Measurements from ENCODE around the gene MCF2L. TPM values are rescaled to one million over a fixed set of nuclear protein-coding genes. Genes with fewer than 3 reads are reported as not detected.

The MCF2L gene
- total and polyA plus RNA-seq, 5 donors: 18.0 to 47.5 (median 33.2) TPM

DNA sequence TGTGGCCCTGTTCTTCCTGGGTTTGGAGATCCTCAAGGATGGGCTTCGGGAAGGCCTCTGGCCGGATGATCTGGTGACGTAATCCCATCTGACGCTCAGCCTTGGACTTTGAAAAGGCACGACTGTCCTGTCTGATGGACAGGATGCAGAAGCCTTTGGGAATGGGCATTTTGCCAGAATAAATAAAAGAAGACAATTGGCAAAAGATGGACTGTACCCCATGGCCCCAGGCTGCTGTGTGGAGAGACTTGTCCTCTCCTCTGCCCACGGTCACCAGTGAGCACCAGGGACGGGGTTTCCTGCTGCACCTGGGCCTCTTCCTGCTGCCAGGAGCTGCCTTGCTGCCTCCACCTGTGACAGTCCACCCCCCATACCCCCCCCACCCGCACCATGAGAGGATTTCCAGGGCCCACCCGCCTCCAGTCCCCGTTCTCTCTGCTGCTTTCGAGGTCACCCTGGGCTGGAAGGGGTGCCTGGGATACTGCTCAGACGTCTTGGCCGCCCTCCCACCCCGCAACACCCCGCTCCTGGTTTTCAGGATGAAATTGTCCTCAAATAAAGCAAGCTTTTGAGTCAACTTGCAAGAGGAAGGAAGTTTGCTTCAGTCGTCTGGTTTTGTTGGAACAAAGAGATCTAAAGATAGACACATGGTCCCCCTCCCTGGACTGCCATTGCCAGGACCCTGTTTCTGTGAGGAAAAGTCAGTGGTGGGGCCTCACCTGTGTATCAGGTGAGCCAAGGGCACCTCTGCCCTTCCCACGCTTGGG lies 40.9 kb downstream of the MCF2L start:
- Histone ChIP-seq H3K27me3 (ENCODE audit: control insufficient read depth, insufficient read depth) (no peaks in the 10 kb centered on the region), H3K27ac (ENCODE audit: low read length) (no peak overlapping the region), H3K4me1 (ENCODE audit: control insufficient read depth, insufficient read depth, low read length) (no peaks in the 10 kb centered on the region), H3K9me3 (ENCODE audit: control insufficient read depth, low read length) (no peaks in the 10 kb centered on the region), H3K4me3 (ENCODE audit: low read length) (no peak overlapping the region)
- intact Hi-C loops (cut with DNase I): loop anchor here in 2 of 4 donors (10.0 kb wide), 1 partner anchor 65 kb away; no protein-coding TSS in a partner anchor
- no peak for DNase-seq
- 39% methylated on average over 17 of the region's 17 CpGs for WGBS
- peak; percentile 18 to 64 for ATAC-seq

DNA sequence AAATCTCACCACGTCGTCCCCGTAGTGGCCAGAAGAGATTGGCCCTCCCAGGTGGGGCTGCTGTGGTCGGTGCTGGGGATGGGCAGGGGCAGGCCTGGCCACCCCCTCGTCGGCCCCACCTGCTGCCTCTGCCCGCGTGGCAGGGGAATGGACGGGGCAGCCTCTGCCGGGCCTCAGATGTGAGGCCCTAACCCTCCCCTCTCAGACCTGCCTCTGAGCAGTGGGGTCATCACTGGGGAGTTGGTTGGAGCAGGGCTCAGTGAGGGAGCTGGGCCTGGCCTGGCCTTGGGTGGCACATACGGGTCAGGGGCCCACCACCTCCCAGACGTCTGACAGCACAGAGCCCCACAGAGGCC lies 41.5 kb downstream of the MCF2L start:
- no peak for DNase-seq
- H3K9me3 ChIP-seq (ENCODE audit: control insufficient read depth, low read length): no peaks in the 10 kb centered on the region
- 67% methylated on average over 12 of the region's 12 CpGs for WGBS
- no peaks in the 10 kb centered on the region for H3K27me3 ChIP-seq (ENCODE audit: control insufficient read depth, insufficient read depth)
- intact Hi-C loops (cut with DNase I): no loop called here
- H3K4me1 ChIP-seq (ENCODE audit: control insufficient read depth, insufficient read depth, low read length): no peaks in the 10 kb centered on the region
- H3K4me3 ChIP-seq (ENCODE audit: low read length): no peak overlapping the region
- ATAC-seq: peak in 1 of 2 donors; percentile 17
- H3K27ac ChIP-seq (ENCODE audit: low read length): no peak overlapping the region

DNA sequence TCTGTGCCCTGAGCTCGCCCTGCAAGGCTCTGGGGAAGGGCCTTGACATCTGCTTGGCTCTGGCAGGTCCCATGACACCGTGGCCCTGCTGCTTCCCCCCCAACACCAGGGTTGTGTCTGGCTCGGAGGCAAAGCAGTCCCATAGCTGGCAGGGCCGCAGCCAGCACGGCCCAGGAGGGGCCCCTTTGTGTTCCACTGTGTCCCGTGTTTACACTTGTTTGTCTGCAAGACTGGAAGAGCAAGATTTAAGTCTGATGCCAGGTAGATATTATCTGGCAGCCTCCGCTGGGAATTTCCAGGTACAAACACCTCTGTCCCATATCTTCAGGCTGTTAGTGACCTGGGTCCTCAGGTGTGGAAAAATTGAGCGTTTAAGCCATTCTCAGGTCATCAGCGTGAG lies 44.3 kb downstream of the MCF2L start:
- WGBS: 85% methylated on average over 9 of the region's 9 CpGs
- Histone ChIP-seq H3K27me3 (ENCODE audit: control insufficient read depth, insufficient read depth) (no peaks in the 10 kb centered on the region), H3K27ac (ENCODE audit: low read length) (no peak overlapping the region), H3K4me1 (ENCODE audit: control insufficient read depth, insufficient read depth, low read length) (no peaks in the 10 kb centered on the region), H3K4me3 (ENCODE audit: low read length) (no peak overlapping the region), H3K9me3 (ENCODE audit: control insufficient read depth, low read length) (no peaks in the 10 kb centered on the region)
- intact Hi-C loops (cut with DNase I): no loop called here
- ATAC-seq: no peak
- peak in 2 of 3 donors; percentile 4 to 5 for DNase-seq

DNA sequence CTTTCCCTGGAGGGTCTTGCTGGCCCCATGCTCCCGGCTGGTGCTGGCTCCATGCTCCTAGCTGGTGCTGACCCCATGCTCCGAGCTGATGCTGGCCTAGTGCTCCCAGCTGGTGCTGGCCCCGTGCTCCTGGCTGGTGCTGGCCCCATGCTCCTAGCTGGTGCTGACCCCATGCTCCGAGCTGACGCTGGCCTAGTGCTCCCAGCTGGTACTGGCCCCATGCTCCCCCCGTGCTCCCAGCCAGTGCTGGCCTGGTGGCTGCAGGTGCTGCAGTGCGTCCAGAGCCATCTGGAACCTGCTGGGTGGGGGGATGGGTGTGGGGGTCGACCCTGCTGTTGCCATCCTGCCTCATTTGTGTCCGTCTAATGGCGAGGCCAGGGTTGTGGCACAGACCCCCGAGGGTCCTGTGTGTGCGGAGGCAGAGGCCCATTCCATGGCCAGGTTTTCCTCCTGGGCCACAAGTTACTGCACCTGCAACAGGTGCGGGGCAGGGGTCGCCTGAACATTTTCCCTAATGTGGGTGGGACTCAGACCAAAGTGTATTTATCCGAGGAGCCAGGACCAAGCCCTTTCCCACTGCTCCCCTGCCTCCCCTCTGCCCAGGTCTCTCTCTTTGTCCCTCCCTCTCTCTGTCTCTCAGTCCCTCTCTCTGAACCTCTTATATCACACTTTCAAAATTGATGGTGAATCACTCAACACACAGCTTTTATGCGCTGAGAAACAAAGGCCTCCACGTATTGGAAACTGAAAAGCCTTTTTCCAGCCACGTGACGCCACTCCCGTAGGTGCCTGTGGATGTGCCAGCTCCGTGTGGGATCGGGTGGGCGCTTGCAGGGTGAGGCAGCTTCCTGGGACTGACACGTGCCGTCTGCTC lies 45.1 kb downstream of the MCF2L start:
- ATAC-seq: no peak
- 85% methylated on average over 25 of the region's 25 CpGs for WGBS
- H3K27ac ChIP-seq (ENCODE audit: low read length): no peak overlapping the region

DNA sequence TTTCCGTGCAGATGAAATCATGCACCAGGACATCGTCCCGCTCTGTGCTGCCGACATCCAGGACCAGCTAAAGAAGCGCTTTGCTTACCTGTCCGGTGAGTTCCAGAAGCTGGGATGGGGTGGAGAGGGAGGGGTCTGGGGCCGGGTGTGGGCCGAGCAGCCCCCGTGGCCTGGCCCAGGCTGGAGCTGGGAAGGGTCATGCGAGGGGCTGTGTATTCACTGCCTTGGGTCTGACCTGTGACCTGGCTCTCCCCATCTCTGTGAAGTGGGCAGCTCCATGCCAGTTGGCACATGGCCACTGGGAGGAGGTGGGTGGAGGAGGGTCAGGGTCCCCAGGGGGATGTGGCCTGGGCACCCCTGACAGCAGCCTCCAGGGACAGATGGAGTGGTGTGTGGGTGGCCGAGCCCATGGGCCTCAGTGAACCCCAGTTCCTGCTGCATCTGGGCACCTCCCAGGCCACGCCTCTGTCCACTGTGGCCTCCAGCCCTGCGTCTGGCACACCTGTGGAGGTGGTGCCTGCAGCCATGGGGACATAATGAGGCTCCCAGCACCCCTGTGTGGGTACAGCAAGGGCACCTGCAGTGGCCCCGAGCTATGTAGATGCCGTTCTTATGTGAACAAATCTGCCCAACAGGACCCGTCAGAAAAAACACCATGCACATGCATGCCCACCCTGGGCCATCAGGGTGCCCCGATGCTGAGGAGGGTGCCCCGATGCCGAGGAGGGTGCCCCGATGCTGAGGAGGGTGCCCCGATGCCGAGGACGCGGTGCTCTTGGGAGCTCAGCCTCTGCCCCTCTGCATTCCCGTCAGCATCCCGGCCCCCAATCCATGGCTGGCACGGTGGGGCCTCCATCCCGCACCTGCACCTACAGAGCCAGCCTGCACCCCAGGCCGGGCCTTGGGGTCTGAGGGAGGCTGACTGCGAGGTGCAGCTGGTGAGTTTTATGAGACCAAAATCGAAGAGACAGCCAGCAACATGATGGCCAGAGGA lies 46.0 kb downstream of the MCF2L start:
- 87% methylated on average over 31 of the region's 31 CpGs for WGBS
- peak in 2 of 3 donors; percentile 34 to 50 for DNase-seq
- Histone ChIP-seq H3K4me1 (ENCODE audit: control insufficient read depth, insufficient read depth, low read length) (no peaks in the 10 kb centered on the region), H3K9me3 (ENCODE audit: control insufficient read depth, low read length) (no peaks in the 10 kb centered on the region), H3K4me3 (ENCODE audit: low read length) (no peak overlapping the region), H3K27ac (ENCODE audit: low read length) (no peak overlapping the region), H3K27me3 (ENCODE audit: control insufficient read depth, insufficient read depth) (no peaks in the 10 kb centered on the region)
- ATAC-seq: no peak
- intact Hi-C loops (cut with DNase I): no loop called here

More for the DNA sequence above, 45.1 kb downstream of the MCF2L start:
- DNase-seq: peak in 2 of 3 donors; percentile 18 to 50
- intact Hi-C loops (cut with DNase I): no loop called here
- Histone ChIP-seq H3K4me1 (ENCODE audit: control insufficient read depth, insufficient read depth, low read length) (no peaks in the 10 kb centered on the region), H3K4me3 (ENCODE audit: low read length) (no peak overlapping the region), H3K9me3 (ENCODE audit: control insufficient read depth, low read length) (no peaks in the 10 kb centered on the region), H3K27me3 (ENCODE audit: control insufficient read depth, insufficient read depth) (no peaks in the 10 kb centered on the region)

DNA sequence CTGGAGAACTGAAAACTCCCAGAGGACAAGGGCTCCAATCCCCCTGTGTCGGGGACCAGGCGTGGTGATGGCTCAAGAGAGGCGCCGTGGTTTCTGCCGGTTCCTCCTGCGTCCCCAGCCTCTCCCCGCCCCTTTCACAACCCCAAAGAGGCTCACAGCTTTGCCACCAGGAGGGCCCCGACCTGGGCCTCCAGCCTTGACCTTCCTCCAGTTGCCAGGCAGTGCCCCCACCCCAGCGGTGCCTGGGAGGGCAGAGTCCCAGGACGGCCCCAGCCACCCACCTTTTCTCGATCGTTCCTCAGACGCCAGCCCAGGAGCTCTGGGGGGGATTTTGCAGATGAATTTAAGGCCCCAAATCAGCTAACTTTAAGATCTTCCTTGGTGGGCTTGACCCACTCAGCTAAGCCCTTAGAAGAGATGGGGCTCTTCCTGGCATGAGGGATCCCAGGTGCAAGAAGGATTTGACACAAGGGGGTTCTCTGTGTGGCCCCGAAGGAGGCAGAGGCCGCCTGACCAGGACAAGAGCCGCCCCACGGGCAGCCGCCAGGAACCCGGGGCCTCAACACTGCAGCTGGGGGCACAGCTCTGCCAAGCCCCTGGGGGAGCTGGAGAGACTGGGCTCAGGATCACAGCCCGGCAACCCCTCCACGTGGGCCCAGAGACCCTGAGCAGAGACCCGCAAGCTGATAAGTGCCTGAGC lies 47.0 kb downstream of the MCF2L start:
- Histone ChIP-seq H3K27me3 (ENCODE audit: control insufficient read depth, insufficient read depth) (no peaks in the 10 kb centered on the region), H3K4me3 (ENCODE audit: low read length) (no peak overlapping the region), H3K27ac (ENCODE audit: low read length) (no peak overlapping the region), H3K4me1 (ENCODE audit: control insufficient read depth, insufficient read depth, low read length) (no peaks in the 10 kb centered on the region), H3K9me3 (ENCODE audit: control insufficient read depth, low read length) (no peaks in the 10 kb centered on the region)
- peak in 2 of 3 donors; percentile 39 to 48 for DNase-seq
- intact Hi-C loops (cut with DNase I): no loop called here
- ATAC-seq: no peak
- WGBS: 79% methylated on average over 22 of the region's 22 CpGs

- no peaks in the 10 kb centered on the region for H3K4me1 ChIP-seq (ENCODE audit: control insufficient read depth, insufficient read depth, low read length)
- no peak for ATAC-seq
- H3K9me3 ChIP-seq (ENCODE audit: control insufficient read depth, low read length): no peaks in the 10 kb centered on the region
- peak in 2 of 3 donors; percentile 30 to 53 for DNase-seq
- no peak overlapping the region for H3K27ac ChIP-seq (ENCODE audit: low read length)
- intact Hi-C loops (cut with DNase I): no loop called here
- no peak overlapping the region for H3K4me3 ChIP-seq (ENCODE audit: low read length)
- 91% methylated on average over 41 of the region's 41 CpGs for WGBS
- H3K27me3 ChIP-seq (ENCODE audit: control insufficient read depth, insufficient read depth): no peaks in the 10 kb centered on the region
Measured at GRCh38 chr13:113016526-113017295, 47.7 kb downstream of the MCF2L start.

- H3K27me3 ChIP-seq (ENCODE audit: control insufficient read depth, insufficient read depth): no peaks in the 10 kb centered on the region
- H3K27ac ChIP-seq (ENCODE audit: low read length): no peak overlapping the region
- no peaks in the 10 kb centered on the region for H3K4me1 ChIP-seq (ENCODE audit: control insufficient read depth, insufficient read depth, low read length)
- H3K4me3 ChIP-seq (ENCODE audit: low read length): no peak overlapping the region
- DNase-seq: peak in 1 of 3 donors; percentile 49
- no peak for ATAC-seq
- H3K9me3 ChIP-seq (ENCODE audit: control insufficient read depth, low read length): no peaks in the 10 kb centered on the region
- 81% methylated on average over 29 of the region's 29 CpGs for WGBS
- intact Hi-C loops (cut with DNase I): no loop called here
Measured at GRCh38 chr13:113017506-113018215, 48.6 kb downstream of the MCF2L start.

DNA sequence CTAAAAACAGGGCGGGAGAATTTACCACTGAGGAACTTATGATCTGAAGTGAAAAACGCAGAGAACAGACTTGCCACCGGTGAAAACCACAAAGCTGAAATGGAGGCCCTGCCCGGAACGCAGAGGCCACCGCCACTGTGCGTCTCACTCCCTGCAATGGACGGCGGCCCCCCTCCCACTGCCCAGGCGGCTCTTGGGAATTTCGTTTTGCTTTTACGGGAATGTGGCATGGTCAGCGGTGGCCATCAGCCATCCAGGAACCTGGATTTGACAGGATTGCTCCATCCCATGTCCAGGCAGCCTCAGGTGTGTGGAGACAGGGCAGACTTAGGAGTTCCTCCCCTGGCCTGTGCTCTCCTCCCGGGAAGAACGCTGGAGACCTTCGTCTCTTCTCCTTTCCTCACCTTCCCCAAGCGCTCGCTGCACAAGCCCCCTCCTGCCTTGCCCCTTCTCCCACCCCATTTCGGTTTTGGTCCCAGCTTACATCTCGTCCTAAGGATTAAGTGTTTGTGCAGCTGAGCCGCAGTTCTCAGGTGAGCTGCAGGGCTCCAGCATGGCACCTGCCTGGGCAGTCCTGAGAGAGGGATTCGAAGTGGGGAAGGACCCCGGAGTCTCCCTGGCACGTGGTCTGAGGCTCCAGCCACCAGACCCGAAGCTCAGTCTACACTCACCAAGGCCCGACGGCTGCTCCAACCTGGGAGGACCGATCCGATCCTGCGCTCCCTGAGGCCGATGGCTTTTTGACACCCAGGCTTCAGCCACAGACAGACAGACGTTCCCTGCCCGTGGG lies 49.9 kb downstream of the MCF2L start:
- ATAC-seq: no peak
- Histone ChIP-seq H3K4me3 (ENCODE audit: low read length) (no peak overlapping the region), H3K9me3 (ENCODE audit: control insufficient read depth, low read length) (no peaks in the 10 kb centered on the region), H3K27me3 (ENCODE audit: control insufficient read depth, insufficient read depth) (no peaks in the 10 kb centered on the region), H3K27ac (ENCODE audit: low read length) (no peak overlapping the region), H3K4me1 (ENCODE audit: control insufficient read depth, insufficient read depth, low read length) (no peaks in the 10 kb centered on the region)
- WGBS: 82% methylated on average over 33 of the region's 33 CpGs
- peak in 1 of 3 donors; percentile 41 for DNase-seq
- intact Hi-C loops (cut with DNase I): no loop called here

All from right cardiac atrium (tissue), 5 donors.